Body of pancreas (tissue), 4 donors: ENCODE results near the gene VEGFA. TPM values are rescaled to one million over a fixed set of nuclear protein-coding genes. Genes with fewer than 3 reads are reported as not detected.
A peak's percentile ranks its signal among the peaks of the same experiment; 100 is the strongest.

ENCODE experiments used
- ATAC-seq: fragments of 150-250 bp; one replicate; pipeline ENCODE4 v1.9.1; 2016
- DNase-seq, 4 donors: peaks; one replicate each; pipeline ENCODE4 v3.0.0-alpha.2; 2019
- H3K27ac ChIP-seq, 4 donors: fragments of 200-600 bp; sonication (generic); 1 replicate in 3 of 4; 2 replicates in 1 of 4; pipeline versions ENCODE4 v1.5.1 to v1.6.1; 2016 to 2019; ENCODE audit warnings: mild to moderate bottlenecking in 1 of 4, mixed read lengths in 1 of 4, moderate library complexity in 1 of 4
- H3K27me3 ChIP-seq, 2 donors: fragments of 200-600 bp; sonication (generic); one replicate each; pipeline ENCODE4 v1.6.0; 2016; ENCODE audit warnings: mild to moderate bottlenecking in 1 of 2
- H3K36me3 ChIP-seq, 2 donors: fragments of 200-600 bp; sonication (generic); replicated peaks in 1 of 2; 2 replicates each; pipeline ENCODE4 v1.5.1; 2016; ENCODE audit warnings: low read depth in 2 of 2; ENCODE audit not compliant: insufficient read depth in 1 of 2
- H3K4me1 ChIP-seq: fragments of 200-600 bp; sonication (generic); one replicate; pipeline ENCODE4 v1.6.0; 2016
- H3K4me3 ChIP-seq, 2 donors: fragments of 200-600 bp; sonication (generic); 1 replicate in 1 of 2; 2 replicates in 1 of 2; pipeline ENCODE4 v1.5.1; 2016 to 2019
- H3K9me3 ChIP-seq, 3 donors: fragments of 200-600 bp; sonication (generic); 1 replicate in 2 of 3; 2 replicates in 1 of 3; pipeline ENCODE4 v1.5.1; 2016
- POLR2A ChIP-seq, 3 donors: fragments of 450-650 bp; IDR thresholded peaks; one replicate each; pipeline ENCODE4 v1.6.1; 2016; ENCODE audit warnings: antibody characterized with exemption in 3 of 3, mild to moderate bottlenecking in 2 of 3
- whole genome bisulfite sequencing, 2 donors: methylation state at CpG; one replicate each; pipeline ENCODE4 v1.1.5; 2017; 5-methylcytosine and 5-hydroxymethylcytosine counted together
- intact Hi-C: fragments of 100-400 bp; cut with DNase I; formaldehyde crosslinking; loops from one replicate; pipeline ENCODE4 v1.15.1; 2023
- total RNA-seq, 2 donors: library from RNA; depleted of rRNA; stranded (reverse); fragments of >200 nt; gene quantifications; one replicate each; pipeline ENCODE4 v1.1.0, GENCODE V29; 2016
- TF ChIP-seq, protein P1 (sequence below), 7 experiments: fragments of 450-650 bp in 4 of 7; fragments of 200-600 bp in 3 of 7; sonication (generic) in 3 of 7; IDR thresholded peaks; one replicate each; pipeline ENCODE4 v1.5.1; 2016 to 2019; ENCODE audit warnings: antibody characterized with exemption in 7 of 7

The VEGFA gene
- total RNA-seq, 2 donors from 2014 or later = 84.8 to 272 TPM

DNA sequence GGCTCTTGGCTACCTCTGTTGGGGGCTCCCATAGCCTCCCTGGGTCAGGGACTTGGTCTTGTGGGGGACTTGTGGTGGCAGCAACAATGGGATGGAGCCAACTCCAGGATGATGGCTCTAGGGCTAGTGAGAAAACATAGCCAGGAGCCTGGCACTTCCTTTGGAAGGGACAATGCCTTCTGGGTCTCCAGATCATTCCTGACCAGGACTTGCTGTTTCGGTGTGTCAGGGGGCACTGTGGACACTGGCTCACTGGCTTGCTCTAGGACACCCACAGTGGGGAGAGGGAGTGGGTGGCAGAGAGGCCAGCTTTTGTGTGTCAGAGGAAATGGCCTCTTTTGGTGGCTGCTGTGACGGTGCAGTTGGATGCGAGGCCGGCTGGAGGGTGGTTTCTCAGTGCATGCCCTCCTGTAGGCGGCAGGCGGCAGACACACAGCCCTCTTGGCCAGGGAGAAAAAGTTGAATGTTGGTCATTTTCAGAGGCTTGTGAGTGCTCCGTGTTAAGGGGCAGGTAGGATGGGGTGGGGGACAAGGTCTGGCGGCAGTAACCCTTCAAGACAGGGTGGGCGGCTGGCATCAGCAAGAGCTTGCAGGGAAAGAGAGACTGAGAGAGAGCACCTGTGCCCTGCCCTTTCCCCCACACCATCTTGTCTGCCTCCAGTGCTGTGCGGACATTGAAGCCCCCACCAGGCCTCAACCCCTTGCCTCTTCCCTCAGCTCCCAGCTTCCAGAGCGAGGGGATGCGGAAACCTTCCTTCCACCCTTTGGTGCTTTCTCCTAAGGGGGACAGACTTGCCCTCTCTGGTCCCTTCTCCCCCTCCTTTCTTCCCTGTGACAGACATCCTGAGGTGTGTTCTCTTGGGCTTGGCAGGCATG, 9.2 kb downstream of the VEGFA start:
- no peaks in the 10 kb centered on the region for H3K9me3 ChIP-seq
- peak overlapping the region; percentile 45 to 72 (median 56) for H3K27ac ChIP-seq
- peaks cover 12 to 16% of the 10 kb centered on the region in 2 donors for H3K36me3 ChIP-seq
- H3K4me1 ChIP-seq = peaks cover 88% of the 10 kb centered on the region
- 74 to 79% methylated on average over 8 to 12 of the region's 12 CpGs for WGBS, 2 donors
- intact Hi-C loops = loop anchor here (5.0 kb wide), 1 partner anchor 63 kb away; no protein-coding TSS in a partner anchor
- no peaks in the 10 kb centered on the region for H3K27me3 ChIP-seq
- TF ChIP-seq POLR2A (IDR thresholded peaks at IDR 0.05) = no peak
- TF ChIP-seq, protein P1, sequence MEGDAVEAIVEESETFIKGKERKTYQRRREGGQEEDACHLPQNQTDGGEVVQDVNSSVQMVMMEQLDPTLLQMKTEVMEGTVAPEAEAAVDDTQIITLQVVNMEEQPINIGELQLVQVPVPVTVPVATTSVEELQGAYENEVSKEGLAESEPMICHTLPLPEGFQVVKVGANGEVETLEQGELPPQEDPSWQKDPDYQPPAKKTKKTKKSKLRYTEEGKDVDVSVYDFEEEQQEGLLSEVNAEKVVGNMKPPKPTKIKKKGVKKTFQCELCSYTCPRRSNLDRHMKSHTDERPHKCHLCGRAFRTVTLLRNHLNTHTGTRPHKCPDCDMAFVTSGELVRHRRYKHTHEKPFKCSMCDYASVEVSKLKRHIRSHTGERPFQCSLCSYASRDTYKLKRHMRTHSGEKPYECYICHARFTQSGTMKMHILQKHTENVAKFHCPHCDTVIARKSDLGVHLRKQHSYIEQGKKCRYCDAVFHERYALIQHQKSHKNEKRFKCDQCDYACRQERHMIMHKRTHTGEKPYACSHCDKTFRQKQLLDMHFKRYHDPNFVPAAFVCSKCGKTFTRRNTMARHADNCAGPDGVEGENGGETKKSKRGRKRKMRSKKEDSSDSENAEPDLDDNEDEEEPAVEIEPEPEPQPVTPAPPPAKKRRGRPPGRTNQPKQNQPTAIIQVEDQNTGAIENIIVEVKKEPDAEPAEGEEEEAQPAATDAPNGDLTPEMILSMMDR (IDR thresholded peaks at IDR 0.05) = no peak
- H3K4me3 ChIP-seq = no peak overlapping the region
- ATAC-seq (no peak), DNase-seq (no peak)

- no peaks in the 10 kb centered on the region for H3K27me3 ChIP-seq
- intact Hi-C loops = loop anchor here (5.0 kb wide), 1 partner anchor 62 kb away; no protein-coding TSS in a partner anchor
- H3K27ac ChIP-seq = peak overlapping the region; percentile 45 to 72 (median 56)
- 29 to 31% methylated on average over 8 of the region's 8 CpGs for WGBS, 2 donors
- H3K4me1 ChIP-seq = peaks cover 81% of the 10 kb centered on the region
- H3K36me3 ChIP-seq = peaks cover 12 to 20% of the 10 kb centered on the region in 2 donors
- ATAC-seq (peak; percentile 40), DNase-seq (peak; percentile 70 to 91 (median 82))
- no peak overlapping the region for H3K4me3 ChIP-seq
- TF ChIP-seq, protein P1 (IDR thresholded peaks at IDR 0.05) = no peak
- no peaks in the 10 kb centered on the region for H3K9me3 ChIP-seq
These were observed 9.8 kb downstream of the VEGFA start for GRCh38 chr6:43779852-43780236.

- H3K36me3 ChIP-seq = peaks cover 16 to 25% of the 10 kb centered on the region in 2 donors
- WGBS, 2 donors = 83 to 85% methylated on average over 12 to 13 of the region's 13 CpGs
- intact Hi-C loops = no loop called here
- peaks cover 81% of the 10 kb centered on the region for H3K4me1 ChIP-seq
- H3K9me3 ChIP-seq = no peaks in the 10 kb centered on the region
- TF ChIP-seq POLR2A (IDR thresholded peaks at IDR 0.05) = no peak
- TF ChIP-seq, protein P1 (IDR thresholded peaks at IDR 0.05) = peak in 2 of 7 experiments; percentile 7
- H3K27ac ChIP-seq = peak overlapping the region; percentile 45 to 72 (median 56)
- no peaks in the 10 kb centered on the region for H3K27me3 ChIP-seq
- ATAC-seq (no peak), DNase-seq (no peak)
- H3K4me3 ChIP-seq = no peak overlapping the region
These were observed 10.3 kb downstream of the VEGFA start for GRCh38 chr6:43780293-43780692.

DNA sequence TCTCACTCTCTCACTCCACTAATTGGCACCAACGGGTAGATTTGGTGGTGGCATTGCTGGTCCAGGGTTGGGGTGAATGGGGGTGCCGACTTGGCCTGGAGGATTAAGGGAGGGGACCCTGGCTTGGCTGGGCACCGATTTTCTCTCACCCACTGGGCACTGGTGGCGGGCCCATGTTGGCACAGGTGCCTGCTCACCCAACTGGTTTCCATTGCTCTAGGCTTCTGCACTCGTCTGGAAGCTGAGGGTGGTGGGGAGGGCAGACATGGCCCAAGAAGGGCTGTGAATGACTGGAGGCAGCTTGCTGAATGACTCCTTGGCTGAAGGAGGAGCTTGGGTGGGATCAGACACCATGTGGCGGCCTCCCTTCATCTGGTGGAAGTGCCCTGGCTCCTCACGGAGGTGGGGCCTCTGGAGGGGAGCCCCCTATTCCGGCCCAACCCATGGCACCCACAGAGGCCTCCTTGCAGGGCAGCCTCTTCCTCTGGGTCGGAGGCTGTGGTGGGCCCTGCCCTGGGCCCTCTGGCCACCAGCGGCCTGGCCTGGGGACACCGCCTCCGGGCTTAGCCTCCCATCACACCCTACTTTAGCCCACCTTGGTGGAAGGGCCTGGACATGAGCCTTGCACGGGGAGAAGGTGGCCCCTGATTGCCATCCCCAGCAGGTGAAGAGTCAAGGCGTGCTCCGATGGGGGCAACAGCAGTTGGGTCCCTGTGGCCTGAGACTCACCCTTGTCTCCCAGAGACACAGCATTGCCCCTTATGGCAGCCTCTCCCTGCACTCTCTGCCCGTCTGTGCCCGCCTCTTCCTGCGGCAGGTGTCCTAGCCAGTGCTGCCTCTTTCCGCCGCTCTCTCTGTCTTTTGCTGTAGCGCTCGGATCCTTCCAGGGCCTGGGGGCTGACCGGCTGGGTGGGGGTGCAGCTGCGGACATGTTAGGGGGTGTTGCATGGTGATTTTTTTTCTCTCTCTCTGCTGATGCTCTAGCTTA, 11.2 kb downstream of the VEGFA start:
- peaks cover 72% of the 10 kb centered on the region for H3K4me1 ChIP-seq
- no peaks in the 10 kb centered on the region for H3K27me3 ChIP-seq
- DNase-seq = no peak
- no peak for ATAC-seq
- H3K9me3 ChIP-seq = no peaks in the 10 kb centered on the region
- 73 to 81% methylated on average over 18 of the region's 24 CpGs for WGBS, 2 donors
- H3K4me3 ChIP-seq = no peak overlapping the region
- peaks cover 16 to 27% of the 10 kb centered on the region in 2 donors for H3K36me3 ChIP-seq
- TF ChIP-seq POLR2A (IDR thresholded peaks at IDR 0.05) = no peak
- TF ChIP-seq, protein P1 (IDR thresholded peaks at IDR 0.05) = no peak
- H3K27ac ChIP-seq = peak overlapping the region; percentile 23 to 72 (median 56)
- intact Hi-C loops = no loop called here
